HepG2 (cell line): ENCODE data around the gene MXRA7. TPM values are rescaled to one million over a fixed set of nuclear protein-coding genes. Genes with fewer than 3 reads are reported as not detected.

Source experiments
- ATF7 ChIP-seq, 2 experiments: fragments of 450-650 bp in 1 of 2; sonication (generic) in 1 of 2; formaldehyde crosslinking in 1 of 2; IDR thresholded peaks; 2 replicates each; pipeline versions ENCODE4 v1.4.0 to v1.6.1; 2016 to 2020; ENCODE audit warnings: antibody characterized with exemption in 1 of 2, mild to moderate bottlenecking in 1 of 2, missing genetic modification reagents in 1 of 2
- CHD4 ChIP-seq: fragments of 200-600 bp; sonication (generic); IDR thresholded peaks from 2 replicates; pipeline ENCODE4 v1.7.0; 2017; ENCODE audit warnings: mild to moderate bottlenecking, low read length, borderline replicate concordance
- GFI1 ChIP-seq: sonication (generic); formaldehyde crosslinking; IDR thresholded peaks from 2 replicates; pipeline ENCODE4 v1.5.0; 2020; ENCODE audit warnings: missing genetic modification reagents, mild to moderate bottlenecking, borderline replicate concordance
- SATB2 ChIP-seq: sonication (generic); formaldehyde crosslinking; IDR thresholded peaks from 2 replicates; pipeline ENCODE4 v1.5.0; 2020; ENCODE audit warnings: missing genetic modification reagents
- SIX4 ChIP-seq: sonication (generic); formaldehyde crosslinking; IDR thresholded peaks from 2 replicates; pipeline ENCODE4 v1.4.0; 2020; ENCODE audit warnings: missing genetic modification reagents
- SNAPC2 ChIP-seq: sonication (generic); formaldehyde crosslinking; IDR thresholded peaks from 2 replicates; pipeline ENCODE4 v1.8.1; 2022; ENCODE audit warnings: mild to moderate bottlenecking, missing genetic modification reagents
- ZNF121 ChIP-seq: sonication (generic); formaldehyde crosslinking; IDR thresholded peaks from 2 replicates; pipeline ENCODE4 v1.5.0; 2020; ENCODE audit warnings: mild to moderate bottlenecking, missing genetic modification reagents
- ZNF30 ChIP-seq: sonication (generic); formaldehyde crosslinking; IDR thresholded peaks from 2 replicates; pipeline ENCODE4 v1.5.0; 2020; ENCODE audit warnings: mild to moderate bottlenecking, missing genetic modification reagents
- ZNF34 ChIP-seq: sonication (generic); formaldehyde crosslinking; IDR thresholded peaks from 2 replicates; pipeline ENCODE4 v1.4.0; 2020; ENCODE audit warnings: mild to moderate bottlenecking, missing genetic modification reagents, borderline replicate concordance
- ZNF563 ChIP-seq: sonication (generic); formaldehyde crosslinking; IDR thresholded peaks from 2 replicates; pipeline ENCODE4 v1.8.0; 2022; ENCODE audit warnings: mild to moderate bottlenecking, moderate library complexity, missing genetic modification reagents
- ZNF772 ChIP-seq: sonication (generic); formaldehyde crosslinking; IDR thresholded peaks from 2 replicates; pipeline ENCODE4 v1.5.0; 2020; ENCODE audit warnings: mild to moderate bottlenecking, missing genetic modification reagents
- polyA plus RNA-seq, 8 experiments: library from polyadenylated mRNA; depleted of rRNA in 3 of 8; stranded (reverse) in 7 of 8; unstranded in 1 of 8; fragments of >200 nt; fragmentation: Illumina TruSeq in 4 of 8; extraction: Trizol in 4 of 8; gene quantifications; 2 replicates each; pipeline versions ENCODE4 v1.2.1 to v1.2.3, GENCODE V29; 2011 to 2016; ENCODE audit warnings: low read depth in 4 of 8, missing spikeins in 1 of 8, mixed read lengths in 1 of 8; ENCODE audit not compliant: insufficient read depth in 1 of 8
- total RNA-seq, 5 experiments: library from RNA; depleted of rRNA; stranded (reverse); fragments of >200 nt; fragmentation: Illumina TruSeq; extraction: Trizol; gene quantifications; 2 replicates each; pipeline ENCODE4 v1.2.3, GENCODE V29; 2016; ENCODE audit warnings: low read depth in 1 of 5
- TF ChIP-seq, protein P1 (sequence below): sonication (generic); formaldehyde crosslinking; IDR thresholded peaks from 2 replicates; pipeline ENCODE4 v1.4.0; 2020; ENCODE audit warnings: missing genetic modification reagents
- TF ChIP-seq, protein P2 (sequence below): fragments of 450-650 bp; IDR thresholded peaks from 2 replicates; pipeline ENCODE4 v1.6.1; 2017
- TF ChIP-seq, protein P3 (sequence below): sonication (generic); formaldehyde crosslinking; IDR thresholded peaks from 2 replicates; pipeline ENCODE4 v1.8.0; 2022; ENCODE audit warnings: mild to moderate bottlenecking, missing genetic modification reagents; ENCODE audit not compliant: insufficient replicate concordance
- TF ChIP-seq, protein P4 (sequence below): sonication (generic); formaldehyde crosslinking; IDR thresholded peaks from 2 replicates; pipeline ENCODE4 v1.4.0; 2020; ENCODE audit warnings: mild to moderate bottlenecking, low read depth, missing genetic modification reagents
- TF ChIP-seq, protein P5 (sequence below): sonication (generic); formaldehyde crosslinking; conservative IDR thresholded peaks from 2 replicates; pipeline ENCODE4 v1.8.0; 2022; ENCODE audit warnings: missing genetic modification reagents
- TF ChIP-seq, protein P6 (sequence below): sonication (generic); formaldehyde crosslinking; IDR thresholded peaks from 2 replicates; pipeline ENCODE4 v1.5.1; 2020; ENCODE audit warnings: missing genetic modification reagents, mild to moderate bottlenecking, borderline replicate concordance
- TF ChIP-seq, protein P7 (sequence below): IDR thresholded peaks from 2 replicates; pipeline ENCODE4 v1.6.1; 2016; ENCODE audit warnings: low read depth, borderline replicate concordance

Gene MXRA7
- total and polyA plus RNA-seq, 2 of the 13 experiments (the other 11 are each of a cell fraction or from before 2014, with no cell fraction given) = 44.8 to 112 TPM

DNA sequence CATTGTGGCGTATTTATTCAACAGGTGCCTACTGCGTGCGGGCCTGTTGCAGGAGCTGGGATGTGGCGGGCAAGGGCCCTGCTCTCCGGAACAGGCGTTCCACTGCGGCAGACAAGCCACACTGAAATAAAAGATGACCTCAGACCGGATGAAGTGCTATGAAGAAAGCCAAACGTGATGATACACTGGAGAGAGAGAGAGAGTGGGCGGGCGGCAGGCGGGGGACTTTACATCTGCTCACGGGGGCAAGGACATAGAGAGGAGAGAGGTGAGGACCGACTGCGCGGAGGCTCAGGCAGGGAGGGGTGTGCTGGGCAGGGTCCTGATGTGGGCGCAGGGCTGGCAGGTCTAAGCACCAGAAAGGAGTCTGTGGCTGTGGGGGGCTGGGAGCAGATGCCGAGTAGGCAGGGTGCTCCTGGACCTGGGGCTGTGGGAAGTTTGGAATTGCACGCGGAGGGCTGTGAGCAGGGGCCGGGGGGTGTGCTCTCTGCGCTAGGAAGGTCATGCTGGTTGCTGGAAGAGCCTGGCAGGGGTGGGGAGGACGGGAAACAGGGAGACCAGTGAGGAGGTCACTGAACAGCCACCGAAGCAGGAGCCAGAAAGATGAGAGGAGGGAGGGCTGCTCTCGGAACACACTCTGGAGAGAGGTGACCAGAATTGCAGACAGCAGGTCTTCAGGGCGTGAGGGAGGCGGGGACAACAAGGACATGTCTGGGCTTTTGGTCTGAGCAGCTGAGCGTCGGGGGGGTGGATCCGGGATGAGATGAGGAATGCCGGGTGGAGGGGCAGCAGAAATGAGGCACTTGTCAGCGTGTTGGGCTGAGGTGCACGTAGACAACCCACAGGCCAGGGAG is 9.9 kb downstream of the MXRA7 start (continued):
- TF ChIP-seq, protein P1, sequence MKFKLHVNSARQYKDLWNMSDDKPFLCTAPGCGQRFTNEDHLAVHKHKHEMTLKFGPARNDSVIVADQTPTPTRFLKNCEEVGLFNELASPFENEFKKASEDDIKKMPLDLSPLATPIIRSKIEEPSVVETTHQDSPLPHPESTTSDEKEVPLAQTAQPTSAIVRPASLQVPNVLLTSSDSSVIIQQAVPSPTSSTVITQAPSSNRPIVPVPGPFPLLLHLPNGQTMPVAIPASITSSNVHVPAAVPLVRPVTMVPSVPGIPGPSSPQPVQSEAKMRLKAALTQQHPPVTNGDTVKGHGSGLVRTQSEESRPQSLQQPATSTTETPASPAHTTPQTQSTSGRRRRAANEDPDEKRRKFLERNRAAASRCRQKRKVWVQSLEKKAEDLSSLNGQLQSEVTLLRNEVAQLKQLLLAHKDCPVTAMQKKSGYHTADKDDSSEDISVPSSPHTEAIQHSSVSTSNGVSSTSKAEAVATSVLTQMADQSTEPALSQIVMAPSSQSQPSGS (CRISPR knock-in tag) = peak; percentile 86; the same call in 1 of the 2 replicates
- TF ChIP-seq, protein P2, sequence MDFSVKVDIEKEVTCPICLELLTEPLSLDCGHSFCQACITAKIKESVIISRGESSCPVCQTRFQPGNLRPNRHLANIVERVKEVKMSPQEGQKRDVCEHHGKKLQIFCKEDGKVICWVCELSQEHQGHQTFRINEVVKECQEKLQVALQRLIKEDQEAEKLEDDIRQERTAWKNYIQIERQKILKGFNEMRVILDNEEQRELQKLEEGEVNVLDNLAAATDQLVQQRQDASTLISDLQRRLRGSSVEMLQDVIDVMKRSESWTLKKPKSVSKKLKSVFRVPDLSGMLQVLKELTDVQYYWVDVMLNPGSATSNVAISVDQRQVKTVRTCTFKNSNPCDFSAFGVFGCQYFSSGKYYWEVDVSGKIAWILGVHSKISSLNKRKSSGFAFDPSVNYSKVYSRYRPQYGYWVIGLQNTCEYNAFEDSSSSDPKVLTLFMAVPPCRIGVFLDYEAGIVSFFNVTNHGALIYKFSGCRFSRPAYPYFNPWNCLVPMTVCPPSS = no peak
- peak; percentile 57; the same call in 1 of the 2 replicates for TF ChIP-seq ZNF772 (CRISPR knock-in tag)
- TF ChIP-seq, protein P3, sequence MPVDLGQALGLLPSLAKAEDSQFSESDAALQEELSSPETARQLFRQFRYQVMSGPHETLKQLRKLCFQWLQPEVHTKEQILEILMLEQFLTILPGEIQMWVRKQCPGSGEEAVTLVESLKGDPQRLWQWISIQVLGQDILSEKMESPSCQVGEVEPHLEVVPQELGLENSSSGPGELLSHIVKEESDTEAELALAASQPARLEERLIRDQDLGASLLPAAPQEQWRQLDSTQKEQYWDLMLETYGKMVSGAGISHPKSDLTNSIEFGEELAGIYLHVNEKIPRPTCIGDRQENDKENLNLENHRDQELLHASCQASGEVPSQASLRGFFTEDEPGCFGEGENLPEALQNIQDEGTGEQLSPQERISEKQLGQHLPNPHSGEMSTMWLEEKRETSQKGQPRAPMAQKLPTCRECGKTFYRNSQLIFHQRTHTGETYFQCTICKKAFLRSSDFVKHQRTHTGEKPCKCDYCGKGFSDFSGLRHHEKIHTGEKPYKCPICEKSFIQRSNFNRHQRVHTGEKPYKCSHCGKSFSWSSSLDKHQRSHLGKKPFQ (CRISPR knock-in tag) = peak; percentile 73
- no peak for TF ChIP-seq ZNF121
- no peak for TF ChIP-seq ZNF34
- no peak for TF ChIP-seq ZNF30 (CRISPR knock-in tag)
- TF ChIP-seq ATF7 (IDR thresholded peaks at IDR 0.05) = peak; percentile 70
- peak; percentile 98 for TF ChIP-seq ATF7 (CRISPR knock-in tag; IDR thresholded peaks at IDR 0.05)
- TF ChIP-seq, protein P4, sequence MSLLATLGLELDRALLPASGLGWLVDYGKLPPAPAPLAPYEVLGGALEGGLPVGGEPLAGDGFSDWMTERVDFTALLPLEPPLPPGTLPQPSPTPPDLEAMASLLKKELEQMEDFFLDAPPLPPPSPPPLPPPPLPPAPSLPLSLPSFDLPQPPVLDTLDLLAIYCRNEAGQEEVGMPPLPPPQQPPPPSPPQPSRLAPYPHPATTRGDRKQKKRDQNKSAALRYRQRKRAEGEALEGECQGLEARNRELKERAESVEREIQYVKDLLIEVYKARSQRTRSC = 0 out of 2 replicates have a peak, but pooled peaks have one; percentile 45
- TF ChIP-seq SIX4 = no peak
- 0 out of 2 replicates have a peak, but pooled peaks have one; percentile 29 for TF ChIP-seq SATB2 (CRISPR knock-in tag)
- TF ChIP-seq, protein P5, sequence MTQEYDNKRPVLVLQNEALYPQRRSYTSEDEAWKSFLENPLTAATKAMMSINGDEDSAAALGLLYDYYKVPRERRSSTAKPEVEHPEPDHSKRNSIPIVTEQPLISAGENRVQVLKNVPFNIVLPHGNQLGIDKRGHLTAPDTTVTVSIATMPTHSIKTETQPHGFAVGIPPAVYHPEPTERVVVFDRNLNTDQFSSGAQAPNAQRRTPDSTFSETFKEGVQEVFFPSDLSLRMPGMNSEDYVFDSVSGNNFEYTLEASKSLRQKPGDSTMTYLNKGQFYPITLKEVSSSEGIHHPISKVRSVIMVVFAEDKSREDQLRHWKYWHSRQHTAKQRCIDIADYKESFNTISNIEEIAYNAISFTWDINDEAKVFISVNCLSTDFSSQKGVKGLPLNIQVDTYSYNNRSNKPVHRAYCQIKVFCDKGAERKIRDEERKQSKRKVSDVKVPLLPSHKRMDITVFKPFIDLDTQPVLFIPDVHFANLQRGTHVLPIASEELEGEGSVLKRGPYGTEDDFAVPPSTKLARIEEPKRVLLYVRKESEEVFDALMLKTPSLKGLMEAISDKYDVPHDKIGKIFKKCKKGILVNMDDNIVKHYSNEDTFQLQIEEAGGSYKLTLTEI = no peak
- TF ChIP-seq CHD4 = no peak
- no peak for TF ChIP-seq SNAPC2 (CRISPR knock-in tag)
- 0 out of 2 replicates have a peak, but pooled peaks have one; percentile 67 for TF ChIP-seq ZNF563 (CRISPR knock-in tag)
- peak; percentile 20; the same call in 1 of the 2 replicates for TF ChIP-seq GFI1
- TF ChIP-seq, protein P6, sequence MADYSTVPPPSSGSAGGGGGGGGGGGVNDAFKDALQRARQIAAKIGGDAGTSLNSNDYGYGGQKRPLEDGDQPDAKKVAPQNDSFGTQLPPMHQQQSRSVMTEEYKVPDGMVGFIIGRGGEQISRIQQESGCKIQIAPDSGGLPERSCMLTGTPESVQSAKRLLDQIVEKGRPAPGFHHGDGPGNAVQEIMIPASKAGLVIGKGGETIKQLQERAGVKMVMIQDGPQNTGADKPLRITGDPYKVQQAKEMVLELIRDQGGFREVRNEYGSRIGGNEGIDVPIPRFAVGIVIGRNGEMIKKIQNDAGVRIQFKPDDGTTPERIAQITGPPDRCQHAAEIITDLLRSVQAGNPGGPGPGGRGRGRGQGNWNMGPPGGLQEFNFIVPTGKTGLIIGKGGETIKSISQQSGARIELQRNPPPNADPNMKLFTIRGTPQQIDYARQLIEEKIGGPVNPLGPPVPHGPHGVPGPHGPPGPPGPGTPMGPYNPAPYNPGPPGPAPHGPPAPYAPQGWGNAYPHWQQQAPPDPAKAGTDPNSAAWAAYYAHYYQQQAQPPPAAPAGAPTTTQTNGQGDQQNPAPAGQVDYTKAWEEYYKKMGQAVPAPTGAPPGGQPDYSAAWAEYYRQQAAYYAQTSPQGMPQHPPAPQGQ (CRISPR knock-in tag) = 0 out of 2 replicates have a peak, but pooled peaks have one; percentile 18
- TF ChIP-seq, protein P7, sequence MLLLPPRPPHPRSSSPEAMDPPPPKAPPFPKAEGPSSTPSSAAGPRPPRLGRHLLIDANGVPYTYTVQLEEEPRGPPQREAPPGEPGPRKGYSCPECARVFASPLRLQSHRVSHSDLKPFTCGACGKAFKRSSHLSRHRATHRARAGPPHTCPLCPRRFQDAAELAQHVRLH = peak; percentile 36; the same call in 1 of the 2 replicates
